GM19023 (cell line): ENCODE results near the gene CTNNA3.

ENCODE experiments used
- ATAC-seq: cut with Tn5 transposase; IDR thresholded peaks from one replicate; pipeline ENCODE4 v1.9.1; 2021; ENCODE audit warnings: mild to moderate bottlenecking, moderate library complexity; ENCODE audit not compliant: unreplicated experiment

Gene CTNNA3

GRCh38 chr10:67385566-67385965 lies 310.4 kb downstream of the CTNNA3 start:
- no peak for ATAC-seq

GRCh38 chr10:67385089-67385488 lies 310.9 kb downstream of the CTNNA3 start:
- ATAC-seq, result no peak

- no peak for ATAC-seq
Measured at GRCh38 chr10:67331121-67331910, 364.7 kb downstream of the CTNNA3 start.

- no peak for ATAC-seq
Measured at GRCh38 chr10:67327626-67328535, 368.1 kb downstream of the CTNNA3 start.

GRCh38 chr10:67319976-67320375 lies 376.0 kb downstream of the CTNNA3 start:
- no peak for ATAC-seq

- ATAC-seq, result no peak
Measured at GRCh38 chr10:67308912-67309311, 387.1 kb downstream of the CTNNA3 start.

- ATAC-seq, result no peak
Measured at GRCh38 chr10:67306588-67307205, 389.3 kb downstream of the CTNNA3 start.

GRCh38 chr10:67302701-67303100 lies 393.3 kb downstream of the CTNNA3 start:
- no peak for ATAC-seq

GRCh38 chr10:67299761-67300160 lies 396.2 kb downstream of the CTNNA3 start:
- no peak for ATAC-seq

GRCh38 chr10:67297637-67298181 lies 398.3 kb downstream of the CTNNA3 start:
- ATAC-seq, result no peak

- no peak for ATAC-seq
Measured at GRCh38 chr10:67296926-67297325, 399.1 kb downstream of the CTNNA3 start.

GRCh38 chr10:67288688-67289410 lies 407.1 kb downstream of the CTNNA3 start:
- no peak for ATAC-seq

- ATAC-seq, result no peak
Measured at GRCh38 chr10:67284589-67284988, 411.4 kb downstream of the CTNNA3 start.

- no peak for ATAC-seq
Measured at GRCh38 chr10:67282871-67283270, 413.1 kb downstream of the CTNNA3 start.

GRCh38 chr10:67280405-67280804 lies 415.6 kb downstream of the CTNNA3 start:
- no peak for ATAC-seq

GRCh38 chr10:67277402-67277801 lies 418.6 kb downstream of the CTNNA3 start:
- ATAC-seq, result no peak

- no peak for ATAC-seq
Measured at GRCh38 chr10:67269828-67270227, 426.2 kb downstream of the CTNNA3 start.

- ATAC-seq, result no peak
Measured at GRCh38 chr10:67268146-67268545, 427.8 kb downstream of the CTNNA3 start.

GRCh38 chr10:67262675-67263074 lies 433.3 kb downstream of the CTNNA3 start:
- no peak for ATAC-seq

- ATAC-seq, result no peak
Measured at GRCh38 chr10:67261300-67261797, 434.6 kb downstream of the CTNNA3 start.
